Tibial nerve (tissue), 3 donors: ENCODE measurements around the gene ACOT11.

Experiments
- CTCF ChIP-seq, 5 experiments: fragments of 200-600 bp in 3 of 5; fragments of 450-650 bp in 2 of 5; sonication (generic) in 3 of 5; IDR thresholded peaks; one replicate each; pipeline ENCODE4 v1.5.1; 2016 to 2019; ENCODE audit warnings: antibody characterized with exemption in 5 of 5, mild to moderate bottlenecking in 3 of 5, moderate library complexity in 2 of 5
- POLR2A ChIP-seq, 2 donors: fragments of 450-650 bp; IDR thresholded peaks; one replicate each; pipeline ENCODE4 v1.6.1; 2017; ENCODE audit warnings: antibody characterized with exemption in 2 of 2, mild to moderate bottlenecking in 2 of 2, moderate library complexity in 2 of 2

GRCh38 chr1:54537611-54538010 lies 10.4 kb upstream of the ACOT11 start:
- TF ChIP-seq CTCF (IDR thresholded peaks at IDR 0.05), result no peak
- no peak for TF ChIP-seq POLR2A (IDR thresholded peaks at IDR 0.05)
